Right lobe of liver (tissue), 6 donors: ENCODE results near the gene CDON. TPM values are rescaled to one million over a fixed set of nuclear protein-coding genes. Genes with fewer than 3 reads are reported as not detected.

Source experiments
- ATAC-seq, 4 donors: fragments of 200-7000 bp; cut with Tn5 transposase; one replicate each; pipeline ENCODE4 v1.9.1; 2020; ENCODE audit warnings: mild to moderate bottlenecking in 4 of 4, moderate library complexity in 4 of 4
- DNase-seq, 3 donors: peaks; one replicate each; pipeline ENCODE4 v3.0.0-alpha.2; 2020
- H3K27ac ChIP-seq, 3 donors: fragments of 200-600 bp; one replicate each; pipeline ENCODE4 v1.8.0; 2022
- H3K27me3 ChIP-seq, 2 donors: fragments of 200-600 bp; one replicate each; pipeline ENCODE4 v1.8.0; 2022
- H3K36me3 ChIP-seq, 4 donors: fragments of 200-600 bp; sonication (generic) in 1 of 4; one replicate each; pipeline versions ENCODE4 v1.5.1 to v1.8.0; 2017 to 2022; ENCODE audit warnings: control low read depth in 1 of 4
- H3K4me1 ChIP-seq, 4 donors: fragments of 200-600 bp; sonication (generic) in 1 of 4; one replicate each; pipeline versions ENCODE4 v1.5.1 to v1.8.0; 2017 to 2022; ENCODE audit warnings: control low read depth in 1 of 4
- H3K4me3 ChIP-seq, 3 donors: fragments of 200-600 bp; one replicate each; pipeline ENCODE4 v1.8.0; 2022
- H3K9me3 ChIP-seq, 4 donors: fragments of 200-600 bp; sonication (generic) in 1 of 4; one replicate each; pipeline versions ENCODE4 v1.5.1 to v1.8.0; 2017 to 2022; ENCODE audit warnings: control low read depth in 1 of 4
- CTCF ChIP-seq, 4 donors: fragments of 200-600 bp in 3 of 4; fragments of 450-650 bp in 1 of 4; IDR thresholded peaks; one replicate each; pipeline versions ENCODE4 v1.5.1 to v1.8.0; 2016 to 2022; ENCODE audit warnings: antibody characterized with exemption in 4 of 4, mild to moderate bottlenecking in 2 of 4
- POLR2A ChIP-seq: fragments of 450-650 bp; IDR thresholded peaks from one replicate; pipeline ENCODE4 v1.6.1; 2017; ENCODE audit warnings: antibody characterized with exemption, mild to moderate bottlenecking
- WGBS: methylation state at CpG from one replicate; pipeline ENCODE4 v1.1.6; 2018; ENCODE audit warnings: low coverage, low lambda C conversion rate; ENCODE audit not compliant: insufficient coverage; ENCODE audit errors: missing lambda C conversion rate; 5-methylcytosine and 5-hydroxymethylcytosine counted together
- intact Hi-C, 2 donors: fragments of 100-400 bp; cut with DNase I; formaldehyde crosslinking; loops; one replicate each; pipeline versions ENCODE4 v1.11.2 to v1.14.1; 2022
- total RNA-seq, 6 experiments: library from RNA; depleted of rRNA in 2 of 6; stranded (reverse); fragments of >200 nt in 2 of 6; fragmentation: NEBNext Ultra II Directional in 3 of 6; extraction: Animal tissue kit (Norgen Biotek cat#: 25700) in 3 of 6; gene quantifications; one replicate each; pipeline versions ENCODE4 v1.1.0 to v1.2.4, GENCODE V29; 2016 to 2023
- donor health status: DM: no; HTN: yes; CAD: no.
- donor health status: DM: no; HTN: no; CAD: no.
- donor health status: DM: no; HTN: no; CAD: no.
- donor health status: DM: no; HTN: yes; CAD: no.
- donor health status: DM: no; HTN: yes; CAD: no.

The CDON gene
- total RNA-seq, 6 experiments from 2014 or later, result 1.8 to 4.1 (median 3.3) TPM

DNA sequence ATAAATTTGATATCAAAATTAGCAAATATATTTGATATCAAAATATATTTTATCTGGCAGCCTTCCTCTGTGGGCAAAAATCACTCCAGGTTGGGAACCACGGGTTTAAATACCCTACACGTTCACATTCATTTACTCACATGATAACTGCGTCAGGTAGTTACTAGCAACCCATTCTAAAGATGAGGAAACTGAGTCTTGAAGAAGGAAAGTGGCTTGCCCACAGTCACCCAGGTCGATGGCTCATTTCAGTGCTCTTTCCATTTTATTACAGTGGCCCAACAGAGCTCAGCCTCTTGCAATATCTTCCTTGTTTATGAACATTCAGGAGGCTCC is 19.2 kb upstream of the CDON start:
- H3K9me3 ChIP-seq, result no peaks in the 10 kb centered on the region
- H3K27me3 ChIP-seq, result no peaks in the 10 kb centered on the region
- peaks cover 0 to 21% (median 4%) of the 10 kb centered on the region in 4 donors for H3K4me1 ChIP-seq
- no peaks in the 10 kb centered on the region for H3K36me3 ChIP-seq
- DNase-seq (peak in 1 of 3 donors; percentile 53), ATAC-seq (no peak)
- no peak overlapping the region for H3K27ac ChIP-seq
- H3K4me3 ChIP-seq, result no peak overlapping the region
- WGBS, result 79% methylated on average over 4 of the region's 4 CpGs
- TF ChIP-seq CTCF (IDR thresholded peaks at IDR 0.05) (no peak), POLR2A (no peak)
- intact Hi-C loops, result no loop called here

DNA sequence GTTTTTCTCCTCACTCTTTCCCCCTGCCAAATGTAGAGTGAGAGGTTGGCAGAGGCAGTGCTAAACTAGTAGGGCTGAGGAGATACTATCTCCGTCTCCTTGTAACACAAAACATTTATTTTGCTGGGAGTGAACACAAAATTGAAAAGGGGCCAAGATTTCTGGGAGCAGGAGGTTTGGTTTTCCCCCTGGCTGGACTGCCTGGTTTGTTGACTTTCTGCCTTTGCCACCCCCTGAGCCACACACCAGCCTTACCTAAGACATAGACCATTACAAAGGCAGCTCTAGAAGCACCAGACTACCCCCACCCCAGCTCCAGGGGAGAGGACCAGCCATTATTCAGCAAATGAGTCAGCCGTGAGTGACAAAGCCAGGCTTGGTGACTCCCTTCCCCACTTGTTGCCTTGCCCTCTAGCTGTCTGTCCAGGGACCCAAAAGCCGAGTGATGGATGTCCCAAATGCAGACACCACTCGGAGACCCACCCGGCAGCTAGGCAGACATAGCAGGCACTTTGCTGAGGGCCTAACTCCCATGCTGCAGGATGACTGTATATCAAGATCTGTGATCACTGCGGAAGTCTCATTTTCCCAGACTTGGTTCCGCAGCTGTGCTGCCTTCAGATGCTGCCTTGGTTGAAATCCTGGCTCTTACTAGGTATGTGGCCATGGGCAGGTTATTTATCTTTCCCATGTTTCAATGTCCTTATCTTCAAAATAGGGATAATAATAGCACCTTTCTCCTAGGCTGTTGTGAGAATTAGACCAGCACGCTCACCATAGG is 17.7 kb upstream of the CDON start:
- ATAC-seq, result peak; percentile 68 to 85 (median 78)
- Histone ChIP-seq H3K27me3 (no peaks in the 10 kb centered on the region), H3K27ac (peak overlapping the region in 2 of 3 donors; percentile 8 to 40), H3K9me3 (no peaks in the 10 kb centered on the region), H3K4me1 (peaks cover 0 to 21% (median 4%) of the 10 kb centered on the region in 4 donors), H3K4me3 (no peak overlapping the region), H3K36me3 (no peaks in the 10 kb centered on the region)
- 61% methylated on average over 3 of the region's 8 CpGs for WGBS
- DNase-seq, result no peak
- TF ChIP-seq CTCF (IDR thresholded peaks at IDR 0.05), result no peak
- TF ChIP-seq POLR2A, result no peak
- intact Hi-C loops, result no loop called here

DNA sequence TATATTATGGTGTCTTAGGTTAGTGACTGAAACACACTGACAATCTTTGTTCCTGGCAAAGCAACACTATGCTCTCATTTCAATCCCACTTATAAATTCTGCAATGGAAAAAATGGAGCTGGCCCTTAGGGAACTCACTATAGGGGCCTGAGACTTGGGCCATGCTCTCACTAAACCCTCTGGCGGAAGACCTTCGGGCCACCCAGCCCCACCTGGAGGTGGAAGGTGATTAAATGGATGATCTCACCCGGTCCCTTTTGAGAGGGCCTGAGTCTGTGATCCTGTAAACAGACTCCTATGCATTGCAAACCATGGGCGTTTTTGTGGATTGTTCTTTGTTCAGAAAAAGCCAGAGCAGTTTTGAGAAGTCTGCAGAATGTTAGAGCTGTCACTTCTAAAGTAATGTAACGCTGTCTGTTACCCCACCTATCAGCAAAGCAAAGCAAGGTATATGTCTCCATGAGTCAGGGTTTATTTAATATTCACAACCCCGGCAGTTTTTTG is 17.0 kb upstream of the CDON start:
- H3K9me3 ChIP-seq, result no peaks in the 10 kb centered on the region
- H3K36me3 ChIP-seq, result no peaks in the 10 kb centered on the region
- peak in 2 of 4 donors; percentile 6 to 29 for ATAC-seq
- TF ChIP-seq CTCF (IDR thresholded peaks at IDR 0.05), result no peak
- no peak for TF ChIP-seq POLR2A
- intact Hi-C loops, result no loop called here
- no peak for DNase-seq
- peaks cover 0 to 21% (median 4%) of the 10 kb centered on the region in 4 donors for H3K4me1 ChIP-seq
- H3K27me3 ChIP-seq, result no peaks in the 10 kb centered on the region
- H3K27ac ChIP-seq, result peak overlapping the region in 2 of 3 donors; percentile 8 to 40
- H3K4me3 ChIP-seq, result no peak overlapping the region
- 34% methylated on average over 5 of the region's 6 CpGs for WGBS

GRCh38 chr11:126076641-126077040 is 14.0 kb upstream of the CDON start:
- H3K4me3 ChIP-seq, result no peak overlapping the region
- H3K27me3 ChIP-seq, result no peaks in the 10 kb centered on the region
- peaks cover 0 to 11% (median 4%) of the 10 kb centered on the region in 4 donors for H3K4me1 ChIP-seq
- no peaks in the 10 kb centered on the region for H3K36me3 ChIP-seq
- no peak overlapping the region for H3K27ac ChIP-seq
- DNase-seq (no peak), ATAC-seq (no peak)
- intact Hi-C loops, result no loop called here
- H3K9me3 ChIP-seq, result no peaks in the 10 kb centered on the region
- TF ChIP-seq CTCF (IDR thresholded peaks at IDR 0.05) (no peak), POLR2A (no peak)
- 80% methylated on average over 1 of the region's 1 CpG for WGBS
